Measurements from ENCODE around the gene SPIRE2.

DNA sequence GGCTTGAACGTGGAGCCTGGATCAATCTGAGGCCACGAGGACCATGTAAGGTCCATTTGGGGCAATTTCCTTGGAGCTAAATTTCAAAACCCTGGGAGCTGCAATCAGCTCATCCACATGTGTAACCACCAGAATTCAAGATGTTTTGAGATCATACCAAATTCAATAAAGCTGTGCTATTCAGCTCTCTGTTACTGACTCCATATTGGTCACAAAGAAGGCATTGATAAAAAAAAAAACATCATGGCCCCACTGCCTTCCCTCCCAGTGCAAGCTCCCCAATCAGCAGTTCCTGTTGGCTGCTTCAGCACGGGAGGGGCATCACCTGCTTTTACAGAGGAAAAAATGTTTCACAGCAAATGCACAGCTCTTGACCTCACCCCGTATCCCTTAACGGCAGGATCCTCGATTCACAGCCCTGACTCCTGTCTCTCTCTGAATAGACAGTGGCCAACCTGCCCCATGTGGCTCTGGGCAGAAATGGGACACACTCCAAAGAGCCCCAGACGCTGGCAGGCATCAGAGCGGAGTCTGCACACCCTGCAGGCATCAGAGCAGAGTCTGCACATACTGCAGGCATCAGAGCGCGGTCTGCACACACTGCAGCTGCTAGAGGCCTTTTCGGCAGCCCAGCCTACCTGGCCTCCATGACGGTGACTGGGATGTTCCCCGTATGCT lies 48.9 kb upstream of the SPIRE2 start:
- no peak for TF ChIP-seq CTCF (IDR thresholded peaks at IDR 0.05; ENCODE audit: low read depth, low read length)
- no peak for TF ChIP-seq EZH2phosphoT487 (IDR thresholded peaks at IDR 0.05; ENCODE audit: low read depth)

Data from OCI-LY3 (cell line).